SK-N-SH treated with all-trans-retinoic acid at 6 μM for 48 hours (cell line): ENCODE measurements around the gene SLC17A2.

ENCODE experiments used
- ATAC-seq: fragments of 200-7000 bp; cut with Tn5 transposase; 3 replicates; pipeline ENCODE4 v1.9.1; 2020; ENCODE audit warnings: mild to moderate bottlenecking, moderate library complexity
- CSDC2 ChIP-seq: fragments of 250-450 bp; sonication (Bioruptor Pico); IDR thresholded peaks from 2 replicates; pipeline ENCODE4 v1.5.0; 2020; ENCODE audit warnings: mild to moderate bottlenecking, moderate library complexity
- ESRRG ChIP-seq: fragments of 250-450 bp; sonication (Bioruptor Pico); IDR thresholded peaks from 2 replicates; pipeline ENCODE4 v1.6.1; 2021; ENCODE audit warnings: mild to moderate bottlenecking
- GLIS3 ChIP-seq: fragments of 250-450 bp; sonication (Bioruptor Pico); IDR thresholded peaks from 2 replicates; pipeline ENCODE4 v1.5.0; 2020; ENCODE audit warnings: mild to moderate bottlenecking, moderate library complexity
- ISL1 ChIP-seq: fragments of 250-450 bp; sonication (Bioruptor Pico); IDR thresholded peaks from 2 replicates; pipeline ENCODE4 v2.1.2; 2022; ENCODE audit warnings: mild to moderate bottlenecking, moderate library complexity
- OSR1 ChIP-seq: fragments of 250-450 bp; sonication (Bioruptor Pico); IDR thresholded peaks from 2 replicates; pipeline ENCODE4 v1.8.0; 2022; ENCODE audit warnings: moderate library complexity, mild to moderate bottlenecking, inconsistent platforms
- PPARA ChIP-seq: fragments of 250-450 bp; sonication (Bioruptor Pico); IDR thresholded peaks from 2 replicates; pipeline ENCODE4 v1.5.0; 2020; ENCODE audit warnings: mild to moderate bottlenecking, borderline replicate concordance
- RARB ChIP-seq: fragments of 250-450 bp; sonication (Bioruptor Pico); IDR thresholded peaks from 2 replicates; pipeline ENCODE4 v1.8.0; 2021; ENCODE audit warnings: mild to moderate bottlenecking, moderate library complexity
- TCF4 ChIP-seq: fragments of 250-450 bp; sonication (Bioruptor Pico); IDR thresholded peaks from 2 replicates; pipeline ENCODE4 v1.8.0; 2021; ENCODE audit warnings: mild to moderate bottlenecking, moderate library complexity, borderline replicate concordance
- TOX ChIP-seq: fragments of 250-450 bp; sonication (Bioruptor Pico); IDR thresholded peaks from 2 replicates; pipeline ENCODE4 v1.8.0; 2021; ENCODE audit warnings: mild to moderate bottlenecking, moderate library complexity, borderline replicate concordance
- ZC3H10 ChIP-seq: fragments of 250-450 bp; sonication (Bioruptor Pico); IDR thresholded peaks from 2 replicates; pipeline ENCODE4 v1.5.1; 2021; ENCODE audit warnings: mild to moderate bottlenecking, moderate library complexity
- ZFP3 ChIP-seq: fragments of 250-450 bp; sonication (Bioruptor Pico); IDR thresholded peaks from 2 replicates; pipeline ENCODE4 v1.5.0; 2020; ENCODE audit warnings: mild to moderate bottlenecking, moderate library complexity
- ZFP30 ChIP-seq: fragments of 450-650 bp; formaldehyde crosslinking; IDR thresholded peaks from 2 replicates; pipeline ENCODE4 v1.5.0; 2022; ENCODE audit warnings: mild to moderate bottlenecking, moderate library complexity
- ZNF565 ChIP-seq: fragments of 450-650 bp; formaldehyde crosslinking; conservative IDR thresholded peaks from 2 replicates; pipeline ENCODE4 v1.5.0; 2020; ENCODE audit warnings: low read depth, mild to moderate bottlenecking, moderate library complexity
- ZNF70 ChIP-seq: fragments of 450-650 bp; formaldehyde crosslinking; IDR thresholded peaks from 2 replicates; pipeline ENCODE4 v1.5.0; 2020; ENCODE audit warnings: mild to moderate bottlenecking, moderate library complexity
- ZNF8 ChIP-seq: fragments of 450-650 bp; formaldehyde crosslinking; IDR thresholded peaks from 2 replicates; pipeline ENCODE4 v1.5.0; 2020; ENCODE audit warnings: mild to moderate bottlenecking, moderate library complexity
- TF ChIP-seq, protein P1 (sequence below): fragments of 250-450 bp; sonication (Bioruptor Pico); IDR thresholded peaks from 2 replicates; pipeline ENCODE4 v1.5.0; 2020; ENCODE audit warnings: mild to moderate bottlenecking, moderate library complexity
- TF ChIP-seq, protein P2 (sequence below): fragments of 250-450 bp; sonication (Bioruptor Pico); IDR thresholded peaks from 2 replicates; pipeline ENCODE4 v1.8.0; 2020; ENCODE audit warnings: mild to moderate bottlenecking, moderate library complexity, borderline replicate concordance
- TF ChIP-seq, protein P3 (sequence below): fragments of 250-450 bp; sonication (Bioruptor Pico); IDR thresholded peaks from 2 replicates; pipeline ENCODE4 v1.8.0; 2021; ENCODE audit warnings: low read depth, mild to moderate bottlenecking, moderate library complexity, borderline replicate concordance
- TF ChIP-seq, protein P4 (sequence below): fragments of 250-450 bp; sonication (Bioruptor Pico); IDR thresholded peaks from 2 replicates; pipeline ENCODE4 v1.5.1; 2020; ENCODE audit warnings: low read depth, mild to moderate bottlenecking, moderate library complexity
- TF ChIP-seq, protein P5 (sequence below): fragments of 250-450 bp; sonication (Bioruptor Pico); IDR thresholded peaks from 2 replicates; pipeline ENCODE4 v1.5.1; 2021; ENCODE audit warnings: mild to moderate bottlenecking, moderate library complexity

Gene SLC17A2

DNA sequence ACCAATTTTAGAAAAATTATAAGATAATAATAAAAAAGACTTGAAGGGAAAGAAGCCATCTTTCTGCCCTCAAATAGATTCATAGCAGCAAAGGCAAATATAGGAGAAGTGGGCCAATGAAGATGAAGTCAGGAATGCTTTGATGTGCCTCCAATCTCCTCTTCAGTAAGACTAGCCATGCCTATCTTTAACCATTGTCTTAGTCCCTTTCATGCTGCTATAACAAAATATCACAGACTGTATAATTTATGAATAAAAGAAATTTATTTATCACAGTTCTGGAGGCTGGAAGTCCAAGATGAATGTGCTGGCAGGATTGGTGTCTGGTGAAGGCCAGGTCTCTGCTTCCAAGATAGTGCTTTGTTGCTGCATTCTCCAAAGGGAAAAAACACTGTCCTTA lies 37.6 kb downstream of the SLC17A2 start:
- no peak for ATAC-seq
- no peak for TF ChIP-seq OSR1 (CRISPR knock-in tag)
- no peak for TF ChIP-seq ZFP3 (CRISPR knock-in tag)
- TF ChIP-seq, protein P1, sequence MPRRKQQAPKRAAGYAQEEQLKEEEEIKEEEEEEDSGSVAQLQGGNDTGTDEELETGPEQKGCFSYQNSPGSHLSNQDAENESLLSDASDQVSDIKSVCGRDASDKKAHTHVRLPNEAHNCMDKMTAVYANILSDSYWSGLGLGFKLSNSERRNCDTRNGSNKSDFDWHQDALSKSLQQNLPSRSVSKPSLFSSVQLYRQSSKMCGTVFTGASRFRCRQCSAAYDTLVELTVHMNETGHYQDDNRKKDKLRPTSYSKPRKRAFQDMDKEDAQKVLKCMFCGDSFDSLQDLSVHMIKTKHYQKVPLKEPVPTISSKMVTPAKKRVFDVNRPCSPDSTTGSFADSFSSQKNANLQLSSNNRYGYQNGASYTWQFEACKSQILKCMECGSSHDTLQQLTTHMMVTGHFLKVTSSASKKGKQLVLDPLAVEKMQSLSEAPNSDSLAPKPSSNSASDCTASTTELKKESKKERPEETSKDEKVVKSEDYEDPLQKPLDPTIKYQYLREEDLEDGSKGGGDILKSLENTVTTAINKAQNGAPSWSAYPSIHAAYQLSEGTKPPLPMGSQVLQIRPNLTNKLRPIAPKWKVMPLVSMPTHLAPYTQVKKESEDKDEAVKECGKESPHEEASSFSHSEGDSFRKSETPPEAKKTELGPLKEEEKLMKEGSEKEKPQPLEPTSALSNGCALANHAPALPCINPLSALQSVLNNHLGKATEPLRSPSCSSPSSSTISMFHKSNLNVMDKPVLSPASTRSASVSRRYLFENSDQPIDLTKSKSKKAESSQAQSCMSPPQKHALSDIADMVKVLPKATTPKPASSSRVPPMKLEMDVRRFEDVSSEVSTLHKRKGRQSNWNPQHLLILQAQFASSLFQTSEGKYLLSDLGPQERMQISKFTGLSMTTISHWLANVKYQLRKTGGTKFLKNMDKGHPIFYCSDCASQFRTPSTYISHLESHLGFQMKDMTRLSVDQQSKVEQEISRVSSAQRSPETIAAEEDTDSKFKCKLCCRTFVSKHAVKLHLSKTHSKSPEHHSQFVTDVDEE (CRISPR knock-in tag) = no peak
- no peak for TF ChIP-seq ISL1 (CRISPR knock-in tag)
- no peak for TF ChIP-seq ZNF70
- TF ChIP-seq RARB (CRISPR knock-in tag) = no peak
- TF ChIP-seq, protein P2, sequence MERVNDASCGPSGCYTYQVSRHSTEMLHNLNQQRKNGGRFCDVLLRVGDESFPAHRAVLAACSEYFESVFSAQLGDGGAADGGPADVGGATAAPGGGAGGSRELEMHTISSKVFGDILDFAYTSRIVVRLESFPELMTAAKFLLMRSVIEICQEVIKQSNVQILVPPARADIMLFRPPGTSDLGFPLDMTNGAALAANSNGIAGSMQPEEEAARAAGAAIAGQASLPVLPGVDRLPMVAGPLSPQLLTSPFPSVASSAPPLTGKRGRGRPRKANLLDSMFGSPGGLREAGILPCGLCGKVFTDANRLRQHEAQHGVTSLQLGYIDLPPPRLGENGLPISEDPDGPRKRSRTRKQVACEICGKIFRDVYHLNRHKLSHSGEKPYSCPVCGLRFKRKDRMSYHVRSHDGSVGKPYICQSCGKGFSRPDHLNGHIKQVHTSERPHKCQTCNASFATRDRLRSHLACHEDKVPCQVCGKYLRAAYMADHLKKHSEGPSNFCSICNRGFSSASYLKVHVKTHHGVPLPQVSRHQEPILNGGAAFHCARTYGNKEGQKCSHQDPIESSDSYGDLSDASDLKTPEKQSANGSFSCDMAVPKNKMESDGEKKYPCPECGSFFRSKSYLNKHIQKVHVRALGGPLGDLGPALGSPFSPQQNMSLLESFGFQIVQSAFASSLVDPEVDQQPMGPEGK (CRISPR knock-in tag) = no peak

DNA sequence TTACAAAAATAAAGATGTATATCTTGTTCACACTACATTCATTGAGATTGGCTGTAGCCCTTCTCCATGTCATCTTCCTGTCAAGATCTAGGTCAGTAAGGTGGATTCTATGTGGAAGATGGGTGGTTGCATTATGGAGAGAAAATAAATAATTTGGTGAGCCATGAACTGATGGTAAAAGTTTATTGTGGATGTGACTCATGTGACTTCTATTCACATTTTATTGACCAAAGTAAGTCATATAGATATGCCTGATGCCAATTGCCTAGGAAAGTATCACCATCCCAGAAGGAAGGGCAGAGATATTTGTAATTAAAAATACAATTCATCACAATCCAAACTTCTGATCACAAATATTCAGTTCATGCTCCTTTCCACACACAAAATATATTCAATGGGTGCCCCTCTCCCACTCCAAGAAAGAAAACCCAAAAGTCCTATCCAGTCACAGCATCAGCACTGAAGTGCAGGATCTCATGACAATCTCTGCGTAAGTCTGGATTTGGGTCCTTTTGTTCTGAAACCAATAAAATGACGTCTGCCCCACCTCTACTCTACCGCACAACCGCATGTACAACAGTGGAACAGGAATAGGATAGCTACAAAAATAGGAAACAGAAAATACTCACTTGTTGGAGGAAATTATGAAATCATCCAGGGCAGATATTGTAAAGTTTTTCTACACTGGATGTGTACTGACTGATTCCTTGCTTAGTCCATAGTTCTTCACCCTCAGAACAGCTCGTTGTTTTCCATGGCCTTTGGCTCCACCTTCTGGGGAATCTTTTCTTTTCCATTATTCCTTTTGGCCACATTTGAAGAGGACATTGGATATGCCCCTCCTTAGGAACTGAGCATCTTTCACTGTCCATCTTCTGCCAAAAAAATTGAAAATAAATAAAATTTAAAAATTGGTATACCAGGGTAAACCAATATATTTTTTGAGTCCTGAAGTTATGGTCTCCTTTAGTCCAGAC lies 40.3 kb downstream of the SLC17A2 start:
- peak; percentile 88 for ATAC-seq
- TF ChIP-seq TCF4 (CRISPR knock-in tag) = no peak
- TF ChIP-seq, protein P1 (CRISPR knock-in tag) = no peak
- no peak for TF ChIP-seq ZNF70
- no peak for TF ChIP-seq ESRRG
- no peak for TF ChIP-seq ZC3H10 (CRISPR knock-in tag)
- no peak for TF ChIP-seq ZFP3 (CRISPR knock-in tag)
- TF ChIP-seq, protein P3, sequence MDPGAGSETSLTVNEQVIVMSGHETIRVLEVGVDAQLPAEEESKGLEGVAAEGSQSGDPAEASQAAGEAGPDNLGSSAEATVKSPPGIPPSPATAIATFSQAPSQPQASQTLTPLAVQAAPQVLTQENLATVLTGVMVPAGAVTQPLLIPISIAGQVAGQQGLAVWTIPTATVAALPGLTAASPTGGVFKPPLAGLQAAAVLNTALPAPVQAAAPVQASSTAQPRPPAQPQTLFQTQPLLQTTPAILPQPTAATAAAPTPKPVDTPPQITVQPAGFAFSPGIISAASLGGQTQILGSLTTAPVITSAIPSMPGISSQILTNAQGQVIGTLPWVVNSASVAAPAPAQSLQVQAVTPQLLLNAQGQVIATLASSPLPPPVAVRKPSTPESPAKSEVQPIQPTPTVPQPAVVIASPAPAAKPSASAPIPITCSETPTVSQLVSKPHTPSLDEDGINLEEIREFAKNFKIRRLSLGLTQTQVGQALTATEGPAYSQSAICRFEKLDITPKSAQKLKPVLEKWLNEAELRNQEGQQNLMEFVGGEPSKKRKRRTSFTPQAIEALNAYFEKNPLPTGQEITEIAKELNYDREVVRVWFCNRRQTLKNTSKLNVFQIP (CRISPR knock-in tag) = no peak
- TF ChIP-seq PPARA = no peak
- no peak for TF ChIP-seq OSR1 (CRISPR knock-in tag)
- TF ChIP-seq, protein P4, sequence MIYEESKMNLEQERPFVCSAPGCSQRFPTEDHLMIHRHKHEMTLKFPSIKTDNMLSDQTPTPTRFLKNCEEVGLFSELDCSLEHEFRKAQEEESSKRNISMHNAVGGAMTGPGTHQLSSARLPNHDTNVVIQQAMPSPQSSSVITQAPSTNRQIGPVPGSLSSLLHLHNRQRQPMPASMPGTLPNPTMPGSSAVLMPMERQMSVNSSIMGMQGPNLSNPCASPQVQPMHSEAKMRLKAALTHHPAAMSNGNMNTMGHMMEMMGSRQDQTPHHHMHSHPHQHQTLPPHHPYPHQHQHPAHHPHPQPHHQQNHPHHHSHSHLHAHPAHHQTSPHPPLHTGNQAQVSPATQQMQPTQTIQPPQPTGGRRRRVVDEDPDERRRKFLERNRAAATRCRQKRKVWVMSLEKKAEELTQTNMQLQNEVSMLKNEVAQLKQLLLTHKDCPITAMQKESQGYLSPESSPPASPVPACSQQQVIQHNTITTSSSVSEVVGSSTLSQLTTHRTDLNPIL (CRISPR knock-in tag) = no peak
- TF ChIP-seq ZNF565 (CRISPR knock-in tag) = no peak
- TF ChIP-seq, protein P2 (CRISPR knock-in tag) = no peak
- no peak for TF ChIP-seq ZNF8 (CRISPR knock-in tag)
- no peak for TF ChIP-seq GLIS3
- TF ChIP-seq CSDC2 (CRISPR knock-in tag) = no peak
- no peak for TF ChIP-seq ISL1 (CRISPR knock-in tag)
- TF ChIP-seq, protein P5, sequence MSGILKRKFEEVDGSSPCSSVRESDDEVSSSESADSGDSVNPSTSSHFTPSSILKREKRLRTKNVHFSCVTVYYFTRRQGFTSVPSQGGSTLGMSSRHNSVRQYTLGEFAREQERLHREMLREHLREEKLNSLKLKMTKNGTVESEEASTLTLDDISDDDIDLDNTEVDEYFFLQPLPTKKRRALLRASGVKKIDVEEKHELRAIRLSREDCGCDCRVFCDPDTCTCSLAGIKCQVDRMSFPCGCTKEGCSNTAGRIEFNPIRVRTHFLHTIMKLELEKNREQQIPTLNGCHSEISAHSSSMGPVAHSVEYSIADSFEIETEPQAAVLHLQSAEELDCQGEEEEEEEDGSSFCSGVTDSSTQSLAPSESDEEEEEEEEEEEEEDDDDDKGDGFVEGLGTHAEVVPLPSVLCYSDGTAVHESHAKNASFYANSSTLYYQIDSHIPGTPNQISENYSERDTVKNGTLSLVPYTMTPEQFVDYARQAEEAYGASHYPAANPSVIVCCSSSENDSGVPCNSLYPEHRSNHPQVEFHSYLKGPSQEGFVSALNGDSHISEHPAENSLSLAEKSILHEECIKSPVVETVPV (CRISPR knock-in tag) = no peak
- no peak for TF ChIP-seq TOX (CRISPR knock-in tag)
- TF ChIP-seq ZFP30 (CRISPR knock-in tag) = no peak
